HG03280 (cell line): ENCODE results near the gene ZNF891.

ENCODE experiments used
- ATAC-seq: cut with Tn5 transposase; IDR thresholded peaks from one replicate; pipeline ENCODE4 v1.9.1; 2021; ENCODE audit warnings: mild to moderate bottlenecking, moderate library complexity; ENCODE audit not compliant: unreplicated experiment

ZNF891 gene

DNA sequence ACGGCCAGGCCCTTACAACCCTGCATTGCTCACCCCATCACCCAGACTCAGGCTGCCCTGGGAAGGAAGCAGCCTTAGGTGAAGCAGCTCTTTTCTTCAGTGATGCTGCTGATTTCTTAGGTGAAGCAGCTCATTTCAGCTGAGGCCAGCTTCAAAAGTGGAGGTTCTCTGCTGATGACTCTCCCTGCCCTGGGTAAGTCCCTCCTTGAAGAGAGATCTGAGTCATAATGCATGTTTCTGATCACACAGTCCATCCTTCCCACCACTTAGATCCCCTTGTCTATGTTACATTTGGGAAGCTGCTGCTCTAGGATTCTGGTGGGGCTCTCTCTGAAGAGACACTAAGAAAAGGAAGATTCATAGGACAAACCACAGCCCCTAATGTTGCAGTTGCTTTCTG lies 66.5 kb downstream of the ZNF891 start:
- ATAC-seq, result no peak

DNA sequence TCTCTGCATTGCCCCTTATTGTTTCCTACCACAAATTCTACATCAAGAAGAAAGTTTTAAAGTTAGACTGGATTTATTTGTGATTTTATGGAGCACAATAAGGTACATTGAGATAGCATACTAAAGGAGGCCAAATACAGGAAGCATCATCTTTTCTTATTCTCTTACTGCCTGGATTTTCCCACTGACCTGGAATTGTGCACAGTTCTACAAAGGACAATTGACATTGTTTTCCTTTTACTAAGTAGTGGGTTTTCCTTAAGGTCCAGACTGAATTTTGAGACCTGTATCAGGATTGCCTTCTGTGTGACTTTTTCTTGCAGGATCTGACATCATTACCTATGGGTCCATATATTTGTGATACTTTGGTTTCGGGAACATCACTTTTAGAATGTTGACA lies 68.1 kb downstream of the ZNF891 start:
- ATAC-seq, result no peak

DNA sequence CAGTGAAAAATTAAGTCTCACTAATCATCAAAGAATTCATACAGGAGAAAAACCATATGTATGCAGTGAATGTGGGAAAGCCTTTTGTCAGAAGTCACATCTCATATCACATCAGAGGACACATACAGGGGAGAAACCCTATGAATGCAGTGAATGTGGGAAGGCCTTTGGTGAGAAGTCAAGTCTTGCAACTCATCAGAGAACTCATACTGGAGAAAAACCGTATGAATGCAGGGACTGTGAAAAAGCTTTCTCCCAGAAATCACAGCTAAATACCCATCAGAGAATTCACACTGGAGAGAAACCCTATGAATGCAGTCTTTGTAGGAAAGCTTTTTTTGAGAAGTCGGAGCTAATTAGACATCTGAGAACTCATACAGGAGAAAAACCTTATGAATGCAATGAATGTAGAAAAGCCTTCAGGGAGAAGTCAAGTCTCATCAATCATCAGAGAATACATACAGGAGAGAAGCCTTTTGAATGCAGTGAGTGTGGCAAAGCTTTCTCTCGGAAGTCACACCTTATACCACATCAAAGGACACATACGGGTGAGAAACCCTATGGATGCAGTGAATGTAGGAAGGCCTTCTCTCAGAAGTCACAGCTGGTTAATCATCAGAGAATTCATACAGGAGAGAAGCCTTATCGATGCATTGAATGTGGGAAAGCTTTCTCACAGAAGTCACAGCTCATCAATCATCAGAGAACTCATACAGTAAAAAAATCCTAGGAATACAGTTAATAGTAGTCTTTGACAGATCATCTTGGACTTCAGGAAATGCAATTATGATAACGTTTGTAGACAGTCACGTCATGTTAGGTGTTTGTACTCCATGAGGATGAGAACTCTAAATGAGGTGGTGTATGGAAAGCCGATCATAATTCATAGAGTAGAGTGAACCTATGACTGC lies 71.6 kb downstream of the ZNF891 start:
- no peak for ATAC-seq

- no peak for ATAC-seq
Measured at GRCh38 chr12:133057446-133057845, 72.6 kb downstream of the ZNF891 start.
